ENCODE measurements around the gene CERT1. TPM values are rescaled to one million over a fixed set of nuclear protein-coding genes. Genes with fewer than 3 reads are reported as not detected.

The CERT1 gene
- total RNA-seq, 1 experiment from 2014 or later: 50.2 TPM

DNA sequence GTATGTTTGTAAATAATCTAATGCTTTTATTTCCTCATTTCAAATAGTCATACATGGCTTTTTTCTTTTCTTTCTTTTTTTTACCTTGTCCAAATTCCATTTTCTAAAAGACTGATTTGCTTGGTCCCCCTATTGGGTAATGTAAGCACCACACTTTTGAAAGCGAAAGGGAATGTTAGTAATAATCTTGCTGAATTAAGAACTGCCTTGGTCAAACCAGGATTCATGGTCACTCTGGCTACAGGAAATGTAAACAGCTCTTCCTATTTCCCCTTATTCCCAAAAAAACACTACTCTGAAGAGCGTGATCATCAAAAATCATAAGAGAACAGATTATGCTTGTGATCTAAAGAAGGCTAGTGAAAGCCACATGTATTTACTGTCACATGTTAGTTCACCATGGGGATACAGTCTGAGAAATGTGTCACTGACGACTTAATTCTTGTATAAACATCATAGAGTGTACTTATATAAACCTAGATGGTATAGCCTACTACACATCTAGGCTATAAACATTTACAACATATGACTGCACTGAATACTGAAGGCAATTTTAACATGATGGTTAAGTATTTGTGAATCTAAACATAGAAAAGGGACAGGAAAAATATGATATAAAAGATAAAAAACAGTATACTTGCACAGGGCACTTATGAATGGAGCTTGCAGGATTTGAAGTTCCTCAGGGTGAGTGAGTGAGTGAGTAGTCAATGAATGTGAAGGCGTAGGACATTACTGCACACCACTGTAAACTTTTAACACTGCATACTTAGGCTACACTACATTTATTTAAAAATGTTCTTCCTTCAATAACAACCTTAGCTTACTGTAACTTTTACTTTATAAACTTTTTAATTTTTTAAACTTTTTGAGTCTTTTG is 99.1 kb downstream of the CERT1 start:
- Histone ChIP-seq H4K91ac (ENCODE audit: insufficient read length, low read depth, low read length) (no peak overlapping the region), H3K18ac (ENCODE audit: insufficient read length, low read depth, low read length) (no peak overlapping the region), H4K20me1 (ENCODE audit: control insufficient read depth, insufficient read depth, insufficient read length) (no peaks in the 10 kb centered on the region), H2AK5ac (ENCODE audit: insufficient read length, low read length) (no peak overlapping the region), H3K23me2 (ENCODE audit: insufficient read length, low read depth, low read length, poor library complexity, severe bottlenecking) (no peaks in the 10 kb centered on the region), H3K79me2 (ENCODE audit: insufficient read depth, low read length) (no peaks in the 10 kb centered on the region), H3K56ac (ENCODE audit: insufficient read length, low read depth, low read length) (no peak overlapping the region), H3K9ac (ENCODE audit: extremely low read depth, insufficient read length, low read length) (no peak overlapping the region), H3K9me3 (ENCODE audit: control insufficient read depth, low read depth, low read length) (no peaks in the 10 kb centered on the region), H3K79me1 (ENCODE audit: insufficient read depth, low read depth, low read length, poor library complexity, severe bottlenecking) (no peaks in the 10 kb centered on the region), H3K4me1 (ENCODE audit: insufficient read depth, low read length) (no peaks in the 10 kb centered on the region), H2BK20ac (ENCODE audit: low read depth, low read length, poor library complexity, severe bottlenecking) (no peak overlapping the region), H2BK120ac (ENCODE audit: low read depth, low read length, poor library complexity, severe bottlenecking) (no peak overlapping the region), H3K27me3 (ENCODE audit: insufficient read depth, low read length) (no peaks in the 10 kb centered on the region), H4K8ac (replicated peaks; ENCODE audit: insufficient read length, low read depth, low read length) (no peak overlapping the region), H2BK12ac (ENCODE audit: insufficient read length, low read depth, low read length) (no peak overlapping the region), H2BK5ac (ENCODE audit: insufficient read length, low read length) (no peak overlapping the region), H3K14ac (ENCODE audit: insufficient read depth, low read length) (no peak overlapping the region), H3T11ph (ENCODE audit: low read length) (no peak overlapping the region), H2AFZ (ENCODE audit: low read length) (no peak overlapping the region), H2BK15ac (ENCODE audit: low read depth, low read length) (no peak overlapping the region), H3K4ac (ENCODE audit: low read depth, low read length) (no peak overlapping the region), H3K4me2 (ENCODE audit: insufficient read depth, insufficient read length, low read length) (no peak overlapping the region), H3K27ac (ENCODE audit: insufficient read length, low read depth, low read length) (no peak overlapping the region), H3K23ac (ENCODE audit: insufficient read length, low read depth, low read length) (no peak overlapping the region), H4K5ac (ENCODE audit: insufficient read length, low read depth, low read length) (no peak overlapping the region)
- no peaks in the 10 kb centered on the region for H3K9me3 Mint-ChIP-seq
- H3K4me1 Mint-ChIP-seq: peaks cover 15 to 16% of the 10 kb centered on the region in 2 experiments
- no peak for DNase-seq
- H3K27me3 Mint-ChIP-seq (ENCODE audit: low read depth): no peaks in the 10 kb centered on the region
- H3K4me3 Mint-ChIP-seq: no peak overlapping the region
- TF ChIP-seq, protein P1, sequence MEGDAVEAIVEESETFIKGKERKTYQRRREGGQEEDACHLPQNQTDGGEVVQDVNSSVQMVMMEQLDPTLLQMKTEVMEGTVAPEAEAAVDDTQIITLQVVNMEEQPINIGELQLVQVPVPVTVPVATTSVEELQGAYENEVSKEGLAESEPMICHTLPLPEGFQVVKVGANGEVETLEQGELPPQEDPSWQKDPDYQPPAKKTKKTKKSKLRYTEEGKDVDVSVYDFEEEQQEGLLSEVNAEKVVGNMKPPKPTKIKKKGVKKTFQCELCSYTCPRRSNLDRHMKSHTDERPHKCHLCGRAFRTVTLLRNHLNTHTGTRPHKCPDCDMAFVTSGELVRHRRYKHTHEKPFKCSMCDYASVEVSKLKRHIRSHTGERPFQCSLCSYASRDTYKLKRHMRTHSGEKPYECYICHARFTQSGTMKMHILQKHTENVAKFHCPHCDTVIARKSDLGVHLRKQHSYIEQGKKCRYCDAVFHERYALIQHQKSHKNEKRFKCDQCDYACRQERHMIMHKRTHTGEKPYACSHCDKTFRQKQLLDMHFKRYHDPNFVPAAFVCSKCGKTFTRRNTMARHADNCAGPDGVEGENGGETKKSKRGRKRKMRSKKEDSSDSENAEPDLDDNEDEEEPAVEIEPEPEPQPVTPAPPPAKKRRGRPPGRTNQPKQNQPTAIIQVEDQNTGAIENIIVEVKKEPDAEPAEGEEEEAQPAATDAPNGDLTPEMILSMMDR (conservative IDR thresholded peaks at IDR 0.05): peak; percentile 52
- no CpG with 5 or more reads among the region's 4 CpGs for WGBS (ENCODE audit: extremely low coverage, insufficient read length, low lambda C conversion rate)
- H3K27ac Mint-ChIP-seq: peak overlapping the region in 1 of 3 experiments; percentile 89; a peak in 2 of 7 replicates
- H3K36me3 Mint-ChIP-seq (ENCODE audit: insufficient read depth in 1 of 3, low read depth in 3 of 3): peaks cover 0 to 14% (median 12%) of the 10 kb centered on the region in 3 experiments; a peak in 4 of 7 replicates

All from H9 (cell line).